ENCODE results near the gene CCL17. TPM values are rescaled to one million over a fixed set of nuclear protein-coding genes. Genes with fewer than 3 reads are reported as not detected.

CCL17 gene
- total and polyA plus RNA-seq, 10 of the 15 experiments (the other 5 are each of a cell fraction or from before 2014, with no cell fraction given) = 1.2 to 84.9 (median 34.2) TPM

DNA sequence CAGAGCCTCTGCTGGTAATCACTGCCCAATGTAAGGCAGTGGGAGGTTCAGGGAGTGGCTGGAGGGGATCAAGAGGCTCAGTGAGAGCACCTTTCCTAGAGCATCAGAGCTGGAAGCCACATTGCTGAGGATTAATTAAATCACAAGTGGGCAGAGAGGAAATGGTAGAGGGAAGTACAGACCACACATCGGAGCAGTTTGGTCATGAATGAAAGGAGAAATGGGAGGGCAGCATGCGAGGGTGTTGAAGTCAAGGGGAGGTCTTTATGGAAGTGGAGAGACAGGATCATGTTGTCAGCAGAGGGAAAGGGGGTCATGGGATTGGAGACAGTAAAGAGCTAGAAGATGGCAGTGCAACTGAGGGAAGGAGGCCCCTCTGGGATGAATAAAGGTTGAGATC is 2.3 kb downstream of the CCL17 start:
- BruUV-seq (replicated peaks) = no TSS peak
- CTCF ChIA-PET = interaction anchor here (1.6 to 1.7 kb wide), 2 partner anchors 10 to 20 kb away, joined by 4 read pairs; no protein-coding TSS in a partner anchor
- TF ChIP-seq SPI1 (IDR thresholded peaks at IDR 0.05; ENCODE audit: borderline replicate concordance, insufficient read depth, low read depth, low read length) = peak; percentile 2; the same call in 1 of the 2 replicates
- no peak for TF ChIP-seq ZBED1 (IDR thresholded peaks at IDR 0.05; ENCODE audit: borderline replicate concordance)
- Histone ChIP-seq H3K9me3 (replicated peaks; ENCODE audit: control insufficient read depth, insufficient read depth, low read length) (no peaks in the 10 kb centered on the region), H3K9ac (ENCODE audit: control insufficient read depth, insufficient read depth, low read length) (no peak overlapping the region), H3K79me2 (ENCODE audit: control insufficient read depth, insufficient read depth, low read length) (no peaks in the 10 kb centered on the region), H3K4me3 (no peak overlapping the region), H3K4me2 (ENCODE audit: control insufficient read depth, insufficient read depth) (no peak overlapping the region), H3K4me1 (ENCODE audit: control insufficient read depth, insufficient read depth, low read length) (peaks cover 17% of the 10 kb centered on the region), H4K20me1 (ENCODE audit: control insufficient read depth, insufficient read depth) (no peaks in the 10 kb centered on the region), H3K36me3 (ENCODE audit: control insufficient read depth in 2 of 2, insufficient read depth in 2 of 2, low read length in 1 of 2) (no peaks in the 10 kb centered on the region), H3K27ac (ENCODE audit: control insufficient read depth, insufficient read depth) (no peak overlapping the region), H2AFZ (ENCODE audit: control insufficient read depth, low read depth, low read length) (no peak overlapping the region), H3K27me3 (replicated peaks in 1 of 2; ENCODE audit: control insufficient read depth in 2 of 2, insufficient read depth in 2 of 2, low read length in 1 of 2) (no peaks in the 10 kb centered on the region)
- 24% methylated on average over 2 of the region's 2 CpGs for WGBS (ENCODE audit: insufficient coverage, insufficient replicate concordance, low lambda C conversion rate, missing lambda C conversion rate)
- ATAC-seq = no peak
- no peak for FAIRE-seq
- RAD21 ChIA-PET (ENCODE audit: unreplicated experiment) = interaction anchor here (1.5 kb wide), 1 partner anchor 103 kb away, joined by 4 read pairs; no protein-coding TSS in a partner anchor
- no peak for DNase-seq (ENCODE audit: low read depth, low spot score)
- SMC1A ChIA-PET (ENCODE audit: uncharacterized antibody, unreplicated experiment) = interaction anchor here (0.9 to 2.6 kb wide), 4 partner anchors 11 to 103 kb away, joined by 3 to 10 read pairs (median 3); no protein-coding TSS in a partner anchor
- in situ Hi-C loops (cut with MboI) (no loop called here), intact Hi-C loops (cut with micrococcal nuclease; ENCODE audit: unreplicated experiment) (no loop called here)
- POLR2A ChIA-PET = interaction anchor here (0.5 to 0.7 kb wide), 2 partner anchors 15 to 113 kb away, joined by 3 to 6 read pairs; no protein-coding TSS in a partner anchor

GRCh38 chr16:57407521-57408353 is 3.2 kb downstream of the CCL17 start:
- Histone ChIP-seq H3K4me3 (no peak overlapping the region), H4K20me1 (ENCODE audit: control insufficient read depth, insufficient read depth) (no peaks in the 10 kb centered on the region), H3K4me1 (ENCODE audit: control insufficient read depth, insufficient read depth, low read length) (peaks cover 23% of the 10 kb centered on the region), H3K27me3 (replicated peaks in 1 of 2; ENCODE audit: control insufficient read depth in 2 of 2, insufficient read depth in 2 of 2, low read length in 1 of 2) (no peaks in the 10 kb centered on the region), H3K9ac (ENCODE audit: control insufficient read depth, insufficient read depth, low read length) (no peak overlapping the region), H3K4me2 (ENCODE audit: control insufficient read depth, insufficient read depth) (no peak overlapping the region), H3K9me3 (replicated peaks; ENCODE audit: control insufficient read depth, insufficient read depth, low read length) (no peaks in the 10 kb centered on the region), H2AFZ (ENCODE audit: control insufficient read depth, low read depth, low read length) (no peak overlapping the region), H3K36me3 (ENCODE audit: control insufficient read depth in 2 of 2, insufficient read depth in 2 of 2, low read length in 1 of 2) (no peaks in the 10 kb centered on the region), H3K79me2 (ENCODE audit: control insufficient read depth, insufficient read depth, low read length) (no peaks in the 10 kb centered on the region), H3K27ac (ENCODE audit: control insufficient read depth, insufficient read depth) (no peak overlapping the region)
- RAD21 ChIA-PET (ENCODE audit: unreplicated experiment) = interaction anchor here (1.3 to 1.5 kb wide), 2 partner anchors 20 to 104 kb away, joined by 3 to 4 read pairs; no protein-coding TSS in a partner anchor
- 70% methylated on average over 5 of the region's 5 CpGs for WGBS (ENCODE audit: insufficient coverage, insufficient replicate concordance, low lambda C conversion rate, missing lambda C conversion rate)
- intact Hi-C loops (cut with micrococcal nuclease; ENCODE audit: unreplicated experiment) (no loop called here), in situ Hi-C loops (cut with MboI) (no loop called here)
- POLR2A ChIA-PET = no interaction called here
- BruUV-seq (replicated peaks) = no TSS peak
- SMC1A ChIA-PET (ENCODE audit: uncharacterized antibody, unreplicated experiment) = no interaction called here
- DNase-seq (ENCODE audit: low read depth, low spot score) (no peak), FAIRE-seq (no peak), ATAC-seq (no peak)
- CTCF ChIA-PET = interaction anchor here (0.9 to 1.6 kb wide), 3 partner anchors 9 to 105 kb away, joined by 3 to 6 read pairs (median 4); no protein-coding TSS in a partner anchor
- TF ChIP-seq ESRRA (IDR thresholded peaks at IDR 0.05; ENCODE audit: low read length) = no peak
- TF ChIP-seq, protein P1, sequence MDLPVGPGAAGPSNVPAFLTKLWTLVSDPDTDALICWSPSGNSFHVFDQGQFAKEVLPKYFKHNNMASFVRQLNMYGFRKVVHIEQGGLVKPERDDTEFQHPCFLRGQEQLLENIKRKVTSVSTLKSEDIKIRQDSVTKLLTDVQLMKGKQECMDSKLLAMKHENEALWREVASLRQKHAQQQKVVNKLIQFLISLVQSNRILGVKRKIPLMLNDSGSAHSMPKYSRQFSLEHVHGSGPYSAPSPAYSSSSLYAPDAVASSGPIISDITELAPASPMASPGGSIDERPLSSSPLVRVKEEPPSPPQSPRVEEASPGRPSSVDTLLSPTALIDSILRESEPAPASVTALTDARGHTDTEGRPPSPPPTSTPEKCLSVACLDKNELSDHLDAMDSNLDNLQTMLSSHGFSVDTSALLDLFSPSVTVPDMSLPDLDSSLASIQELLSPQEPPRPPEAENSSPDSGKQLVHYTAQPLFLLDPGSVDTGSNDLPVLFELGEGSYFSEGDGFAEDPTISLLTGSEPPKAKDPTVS (IDR thresholded peaks at IDR 0.05; ENCODE audit: low read depth, low read length) = no peak
- TF ChIP-seq FOS (IDR thresholded peaks at IDR 0.05; ENCODE audit: borderline replicate concordance, extremely low read depth, insufficient read length) = no peak
- TF ChIP-seq TCF3 (IDR thresholded peaks at IDR 0.05; ENCODE audit: borderline replicate concordance, insufficient read depth, low read depth, low read length) = no peak
- no peak for TF ChIP-seq SIN3A (IDR thresholded peaks at IDR 0.05; ENCODE audit: low read depth, low read length)
- TF ChIP-seq ELK1 (IDR thresholded peaks at IDR 0.05; ENCODE audit: low read depth, low read length) = no peak
- no peak for TF ChIP-seq NBN (IDR thresholded peaks at IDR 0.05)
- no peak for TF ChIP-seq BCL3 (IDR thresholded peaks at IDR 0.05; ENCODE audit: borderline replicate concordance, insufficient read depth, low read depth, low read length, poor library complexity, severe bottlenecking)
- no peak for TF ChIP-seq NFXL1 (IDR thresholded peaks at IDR 0.05; ENCODE audit: borderline replicate concordance)
- TF ChIP-seq SREBF1 (IDR thresholded peaks at IDR 0.05; ENCODE audit: low read length) = no peak
